ENCODE measurements around the gene BLOC1S6. TPM values are rescaled to one million over a fixed set of nuclear protein-coding genes. Genes with fewer than 3 reads are reported as not detected.

The BLOC1S6 gene
- total RNA-seq, 1 experiment from 2014 or later = 37.0 TPM

DNA sequence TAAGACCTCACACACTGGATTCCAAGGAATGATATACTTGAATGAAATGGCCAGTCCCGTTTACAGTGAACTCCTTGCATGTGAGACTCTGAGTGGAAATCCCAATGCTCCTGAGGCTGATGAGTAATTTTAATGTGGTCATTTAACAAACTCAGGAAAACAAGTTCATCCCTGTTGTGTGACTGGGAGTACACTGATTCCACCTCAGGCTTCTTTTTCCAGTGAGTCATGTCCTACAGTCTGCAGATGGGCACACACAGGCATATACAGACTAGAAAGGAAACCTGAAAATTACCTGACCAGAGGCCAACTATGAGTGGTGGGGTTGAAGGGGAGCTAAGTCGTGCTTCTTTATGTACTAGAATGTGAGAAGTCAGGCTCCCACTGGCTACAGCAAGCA, 53.4 kb downstream of the BLOC1S6 start:
- H3K9me3 ChIP-seq = no peaks in the 10 kb centered on the region
- H3K36me3 ChIP-seq (ENCODE audit: control insufficient read depth, insufficient read depth, low read length) = no peaks in the 10 kb centered on the region
- no peaks in the 10 kb centered on the region for H3K36me3 Mint-ChIP-seq (ENCODE audit: insufficient read depth, unreplicated experiment)
- H3K4me1 ChIP-seq = peaks cover 49% of the 10 kb centered on the region
- H3K4me1 Mint-ChIP-seq (ENCODE audit: low read depth, unreplicated experiment) = peaks cover 42% of the 10 kb centered on the region
- ChIA-PET CTCF (interaction anchor here (1.7 kb wide), 1 partner anchor 65 kb away, joined by 6 read pairs; no protein-coding TSS in a partner anchor), POLR2A (no interaction called here)
- no peaks in the 10 kb centered on the region for H3K27me3 Mint-ChIP-seq (ENCODE audit: insufficient read depth, unreplicated experiment)
- intact Hi-C loops (cut with micrococcal nuclease; ENCODE audit: unreplicated experiment) = loop anchor here (10.0 kb wide), 1 partner anchor 154 kb away; no protein-coding TSS in a partner anchor
- BruUV-seq (replicated peaks) = no TSS peak
- TF ChIP-seq, protein P1, sequence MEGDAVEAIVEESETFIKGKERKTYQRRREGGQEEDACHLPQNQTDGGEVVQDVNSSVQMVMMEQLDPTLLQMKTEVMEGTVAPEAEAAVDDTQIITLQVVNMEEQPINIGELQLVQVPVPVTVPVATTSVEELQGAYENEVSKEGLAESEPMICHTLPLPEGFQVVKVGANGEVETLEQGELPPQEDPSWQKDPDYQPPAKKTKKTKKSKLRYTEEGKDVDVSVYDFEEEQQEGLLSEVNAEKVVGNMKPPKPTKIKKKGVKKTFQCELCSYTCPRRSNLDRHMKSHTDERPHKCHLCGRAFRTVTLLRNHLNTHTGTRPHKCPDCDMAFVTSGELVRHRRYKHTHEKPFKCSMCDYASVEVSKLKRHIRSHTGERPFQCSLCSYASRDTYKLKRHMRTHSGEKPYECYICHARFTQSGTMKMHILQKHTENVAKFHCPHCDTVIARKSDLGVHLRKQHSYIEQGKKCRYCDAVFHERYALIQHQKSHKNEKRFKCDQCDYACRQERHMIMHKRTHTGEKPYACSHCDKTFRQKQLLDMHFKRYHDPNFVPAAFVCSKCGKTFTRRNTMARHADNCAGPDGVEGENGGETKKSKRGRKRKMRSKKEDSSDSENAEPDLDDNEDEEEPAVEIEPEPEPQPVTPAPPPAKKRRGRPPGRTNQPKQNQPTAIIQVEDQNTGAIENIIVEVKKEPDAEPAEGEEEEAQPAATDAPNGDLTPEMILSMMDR (IDR thresholded peaks at IDR 0.05; ENCODE audit: insufficient read depth in 1 of 2, low read depth in 1 of 2, low read length in 1 of 2, severe bottlenecking in 1 of 2, unreplicated experiment in 1 of 2) = no peak
- DNase-seq = no peak
- no peak overlapping the region for H3K4me3 ChIP-seq (ENCODE audit: low read depth, low read length)
- H3K27ac Mint-ChIP-seq (ENCODE audit: unreplicated experiment) = no peak overlapping the region
- no peaks in the 10 kb centered on the region for H3K27me3 ChIP-seq (replicated peaks; ENCODE audit: control insufficient read depth, insufficient read depth, low read length)
- H3K9me3 Mint-ChIP-seq (ENCODE audit: unreplicated experiment) = peaks cover 9% of the 10 kb centered on the region
- no peak overlapping the region for H3K4me3 Mint-ChIP-seq (ENCODE audit: unreplicated experiment)

DNA sequence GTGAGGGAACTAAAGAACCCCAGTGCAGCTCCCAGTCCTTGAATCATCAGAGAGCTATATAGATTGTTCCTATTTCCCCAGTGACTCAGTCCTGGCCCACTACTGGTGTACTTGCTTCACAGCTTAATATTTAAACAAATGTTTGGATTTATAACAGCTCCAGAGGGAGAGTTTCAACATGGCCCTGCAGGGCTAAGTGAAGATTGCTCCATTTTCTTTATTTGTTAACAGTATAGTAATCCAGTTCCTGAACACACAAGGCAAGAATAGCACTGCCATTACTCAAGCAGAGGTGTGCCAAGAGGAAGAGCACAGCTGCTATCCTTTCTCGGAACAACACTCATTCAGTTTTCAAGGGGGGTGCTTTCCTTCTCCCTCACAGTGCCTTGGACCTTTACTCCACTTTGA, 54.2 kb downstream of the BLOC1S6 start:
- no peak overlapping the region for H3K4me3 Mint-ChIP-seq (ENCODE audit: unreplicated experiment)
- no peaks in the 10 kb centered on the region for H3K27me3 Mint-ChIP-seq (ENCODE audit: insufficient read depth, unreplicated experiment)
- CTCF ChIA-PET = interaction anchor here (0.6 to 1.7 kb wide), 3 partner anchors 19 to 64 kb away, joined by 3 to 6 read pairs (median 5); no protein-coding TSS in a partner anchor
- POLR2A ChIA-PET = no interaction called here
- H3K9me3 ChIP-seq = no peaks in the 10 kb centered on the region
- H3K27ac Mint-ChIP-seq (ENCODE audit: unreplicated experiment) = no peak overlapping the region
- no TSS peak for BruUV-seq (replicated peaks)
- peaks cover 9% of the 10 kb centered on the region for H3K9me3 Mint-ChIP-seq (ENCODE audit: unreplicated experiment)
- TF ChIP-seq, protein P1 (IDR thresholded peaks at IDR 0.05; ENCODE audit: insufficient read depth in 1 of 2, low read depth in 1 of 2, low read length in 1 of 2, severe bottlenecking in 1 of 2, unreplicated experiment in 1 of 2) = no peak
- no peaks in the 10 kb centered on the region for H3K27me3 ChIP-seq (replicated peaks; ENCODE audit: control insufficient read depth, insufficient read depth, low read length)
- peak; percentile 64 to 71 for DNase-seq
- H3K4me3 ChIP-seq (ENCODE audit: low read depth, low read length) = no peak overlapping the region
- H3K36me3 ChIP-seq (ENCODE audit: control insufficient read depth, insufficient read depth, low read length) = no peaks in the 10 kb centered on the region
- H3K4me1 Mint-ChIP-seq (ENCODE audit: low read depth, unreplicated experiment) = peaks cover 43% of the 10 kb centered on the region
- H3K36me3 Mint-ChIP-seq (ENCODE audit: insufficient read depth, unreplicated experiment) = no peaks in the 10 kb centered on the region
- intact Hi-C loops (cut with micrococcal nuclease; ENCODE audit: unreplicated experiment) = loop anchor here (10.0 kb wide), 1 partner anchor 153 kb away; no protein-coding TSS in a partner anchor
- H3K4me1 ChIP-seq = peaks cover 48% of the 10 kb centered on the region

DNA sequence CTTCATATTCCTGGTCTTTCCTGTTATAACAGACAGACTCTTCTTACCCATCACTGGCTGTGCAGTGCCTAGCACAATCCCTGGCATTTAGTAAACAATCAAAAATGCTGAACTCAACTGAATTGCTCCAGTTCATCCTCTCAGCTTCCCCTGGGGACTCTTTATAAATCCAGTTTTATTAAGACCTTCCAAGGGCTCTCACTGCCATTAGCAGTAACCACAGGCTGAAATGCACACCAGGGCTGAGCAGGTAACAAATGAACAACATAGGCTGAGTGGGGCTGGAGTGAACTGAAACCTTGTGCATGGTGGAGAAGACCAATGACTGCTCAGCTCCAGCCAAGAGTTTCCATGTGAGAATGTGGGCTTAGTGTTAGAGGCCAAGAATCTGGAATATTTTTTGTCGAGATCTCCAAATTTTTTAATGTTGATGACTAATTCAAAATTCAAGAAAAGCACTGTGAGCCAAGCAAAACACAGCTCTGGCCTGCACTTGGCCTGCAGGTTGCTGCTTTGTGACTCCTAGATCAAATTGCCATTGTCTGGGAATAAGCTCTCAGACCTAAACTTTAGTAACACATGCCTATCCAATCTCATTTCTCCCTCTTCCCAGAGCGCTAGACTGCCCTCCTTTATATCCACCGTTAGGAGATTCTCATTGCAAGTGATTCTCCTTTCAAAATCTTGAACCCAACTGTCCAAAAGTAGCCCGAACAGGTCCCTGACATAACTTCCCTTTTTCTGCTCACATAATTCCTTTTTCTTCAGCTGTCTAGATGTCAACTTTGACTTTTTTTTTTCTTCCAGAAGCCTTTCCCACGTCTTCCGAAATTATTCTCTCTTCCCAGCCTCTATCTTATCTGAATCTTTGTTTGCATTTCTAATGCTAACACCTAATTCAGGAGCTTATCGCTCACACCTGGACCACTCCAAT, 55.1 kb downstream of the BLOC1S6 start:
- intact Hi-C loops (cut with micrococcal nuclease; ENCODE audit: unreplicated experiment) = loop anchor here (10.0 kb wide), 1 partner anchor 153 kb away; no protein-coding TSS in a partner anchor
- TF ChIP-seq, protein P1 (IDR thresholded peaks at IDR 0.05; ENCODE audit: insufficient read depth in 1 of 2, low read depth in 1 of 2, low read length in 1 of 2, severe bottlenecking in 1 of 2, unreplicated experiment in 1 of 2) = no peak
- no peaks in the 10 kb centered on the region for H3K36me3 Mint-ChIP-seq (ENCODE audit: insufficient read depth, unreplicated experiment)
- no peaks in the 10 kb centered on the region for H3K27me3 Mint-ChIP-seq (ENCODE audit: insufficient read depth, unreplicated experiment)
- H3K36me3 ChIP-seq (ENCODE audit: control insufficient read depth, insufficient read depth, low read length) = no peaks in the 10 kb centered on the region
- H3K9me3 Mint-ChIP-seq (ENCODE audit: unreplicated experiment) = peaks cover 9% of the 10 kb centered on the region
- peaks cover 48% of the 10 kb centered on the region for H3K4me1 ChIP-seq
- H3K27me3 ChIP-seq (replicated peaks; ENCODE audit: control insufficient read depth, insufficient read depth, low read length) = no peaks in the 10 kb centered on the region
- H3K4me3 Mint-ChIP-seq (ENCODE audit: unreplicated experiment) = peak overlapping the region; percentile 32
- peaks cover 43% of the 10 kb centered on the region for H3K4me1 Mint-ChIP-seq (ENCODE audit: low read depth, unreplicated experiment)
- BruUV-seq (replicated peaks) = no TSS peak
- POLR2A ChIA-PET = no interaction called here
- H3K9me3 ChIP-seq = no peaks in the 10 kb centered on the region
- H3K4me3 ChIP-seq (ENCODE audit: low read depth, low read length) = no peak overlapping the region
- peak overlapping the region; percentile 11 for H3K27ac Mint-ChIP-seq (ENCODE audit: unreplicated experiment)
- CTCF ChIA-PET = interaction anchor here (0.6 to 1.7 kb wide), 2 partner anchors 25 to 64 kb away, joined by 5 to 6 read pairs; no protein-coding TSS in a partner anchor
- DNase-seq = no peak
